ENCODE results near the gene HMGN3.
A peak's percentile ranks its signal among the peaks of the same experiment; 100 is the strongest.
"Not testable (repeated sequence)": the region's sequence is repeated elsewhere in the genome, so short reads cannot be mapped to it uniquely, and the experiment has no call there.

HMGN3 gene
- total RNA-seq, result 19.6 to 29.9 reads per million in 2 donors

GRCh38 chr6:79234150-79235022 is at the start of gene HMGN3:
TSS of gene HMGN3 (minus strand) at chr6:79234682.
- peak; percentile 73 to 98 (median 85) for DNase-seq

GRCh38 chr6:79280756-79281155 is 46.3 kb upstream of the HMGN3 start:
- no peak for DNase-seq

DNA sequence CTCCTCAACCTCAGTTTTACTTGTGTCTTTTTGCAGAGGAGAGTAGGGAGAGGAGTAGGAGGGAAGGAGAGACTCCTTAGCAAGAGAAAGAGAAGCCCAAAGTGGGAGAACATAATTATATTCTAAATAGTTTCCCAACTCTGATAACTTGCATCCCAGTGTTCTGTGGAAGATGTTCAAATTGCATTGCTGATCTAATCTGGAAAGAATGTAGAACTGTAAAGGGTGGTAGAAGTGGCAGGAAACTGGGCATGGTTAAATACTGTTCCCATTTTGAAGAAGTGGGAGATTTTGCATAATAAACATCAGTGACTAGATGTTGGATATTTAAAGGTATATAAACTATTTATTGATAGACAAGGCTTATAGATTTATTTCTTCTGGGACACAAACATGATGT is 42.6 kb upstream of the HMGN3 start:
- DNase-seq, result no peak

- DNase-seq, result no peak
Observed at GRCh38 chr6:79269877-79270276, 35.4 kb upstream of the HMGN3 start.

GRCh38 chr6:79267128-79267527 is 32.6 kb upstream of the HMGN3 start:
- DNase-seq, result no peak

DNA sequence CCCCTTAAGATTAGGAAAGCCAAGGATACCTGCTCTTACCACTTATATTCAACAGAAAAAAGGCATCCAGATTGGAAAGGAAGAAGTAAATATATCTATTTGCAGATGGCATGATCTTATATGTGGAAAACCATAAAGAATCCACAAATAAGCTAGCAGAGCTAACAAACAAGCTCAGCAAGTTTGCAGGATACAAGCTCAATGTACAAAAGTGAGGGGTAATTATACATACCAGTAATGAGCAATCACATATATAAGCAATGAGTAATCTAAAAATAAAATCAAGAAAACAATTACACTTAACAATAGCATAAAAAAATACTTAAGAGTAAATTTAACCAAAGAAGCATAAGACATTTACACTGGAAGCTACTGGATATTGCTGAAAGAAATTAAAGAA is 31.6 kb upstream of the HMGN3 start:
- DNase-seq, result no peak

GRCh38 chr6:79263359-79263758 is 28.9 kb upstream of the HMGN3 start:
- no peak for DNase-seq

GRCh38 chr6:79261666-79262065 is 27.2 kb upstream of the HMGN3 start:
- DNase-seq, result no peak

GRCh38 chr6:79260772-79261171 is 26.3 kb upstream of the HMGN3 start:
- DNase-seq, result no peak

DNA sequence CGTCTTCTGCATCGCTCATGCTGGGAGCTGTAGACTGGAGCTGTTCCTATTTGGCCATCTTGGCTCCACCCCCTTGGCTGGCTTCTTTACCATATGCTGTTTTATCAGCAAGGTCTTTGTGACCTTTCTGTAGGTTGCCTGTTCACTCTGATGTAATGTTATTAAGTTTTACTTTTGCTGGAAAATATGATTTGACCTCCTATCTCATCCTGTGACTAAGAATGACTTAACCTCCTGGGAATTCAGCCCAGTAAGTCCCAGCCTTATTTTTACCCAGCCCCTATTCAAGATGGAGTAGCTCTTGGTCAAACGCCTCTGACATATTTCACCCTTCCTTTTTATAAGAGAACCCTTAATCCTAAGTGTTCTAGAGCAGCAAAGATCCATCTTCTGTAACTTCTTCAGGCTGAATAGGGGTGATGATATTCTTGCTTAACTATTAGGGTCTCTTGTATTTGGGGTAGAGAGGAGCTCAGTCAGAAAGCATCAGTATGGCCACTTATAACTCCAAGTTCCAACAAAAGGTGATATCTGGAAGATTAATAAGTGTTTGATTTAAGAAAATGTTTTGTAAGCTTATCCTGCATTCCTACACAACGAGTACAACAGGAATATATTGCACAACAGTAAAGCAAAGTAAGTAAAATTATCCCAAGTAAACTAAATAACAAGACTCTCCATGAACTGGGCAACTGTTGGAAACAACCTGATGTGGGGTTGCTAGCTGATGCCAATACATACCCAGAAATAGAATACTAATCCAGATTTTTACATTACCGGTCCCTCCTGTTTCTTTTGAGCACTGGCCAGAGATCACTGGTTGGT is 23.1 kb upstream of the HMGN3 start:
- DNase-seq, result no peak

- not testable (repeated sequence) for DNase-seq
Observed at GRCh38 chr6:79256770-79257169, 22.3 kb upstream of the HMGN3 start.

DNA sequence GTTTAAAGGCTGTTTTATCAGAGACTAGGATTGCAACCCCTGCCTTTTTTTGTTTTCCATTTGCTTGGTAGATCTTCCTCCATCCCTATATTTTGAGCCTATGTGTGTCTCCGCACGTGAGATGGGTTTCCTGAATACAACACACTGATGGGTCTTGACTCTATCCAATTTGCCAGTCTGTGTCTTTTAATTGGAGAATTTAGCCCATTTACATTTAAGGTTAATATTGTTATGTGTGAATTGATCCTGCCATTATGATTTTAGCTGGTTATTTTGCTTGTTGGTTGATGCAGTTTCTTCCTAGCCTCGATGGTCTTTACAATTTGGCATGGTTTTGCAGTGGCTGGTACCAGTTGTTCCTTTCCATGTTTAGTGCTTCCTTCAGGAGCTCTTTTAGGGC is 20.6 kb upstream of the HMGN3 start:
- not testable (repeated sequence) for DNase-seq

- DNase-seq, result no peak
Observed at GRCh38 chr6:79250559-79250958, 16.1 kb upstream of the HMGN3 start.

- peak in 1 of 5 experiments; percentile 30 for DNase-seq
Observed at GRCh38 chr6:79250107-79250514, 15.6 kb upstream of the HMGN3 start.

GRCh38 chr6:79249136-79249535 is 14.7 kb upstream of the HMGN3 start:
- no peak for DNase-seq

GRCh38 chr6:79246891-79247290 is 12.4 kb upstream of the HMGN3 start:
- DNase-seq, result no peak

GRCh38 chr6:79241228-79241627 is 6.7 kb upstream of the HMGN3 start:
- no peak for DNase-seq

- no peak for DNase-seq
Observed at GRCh38 chr6:79240509-79240908, 6.0 kb upstream of the HMGN3 start.

GRCh38 chr6:79239536-79240168 is 5.2 kb upstream of the HMGN3 start:
- no peak for DNase-seq

GRCh38 chr6:79238919-79239318 is 4.4 kb upstream of the HMGN3 start:
- DNase-seq, result no peak

- no peak for DNase-seq
Observed at GRCh38 chr6:79236711-79237110, 2.2 kb upstream of the HMGN3 start.

- peak; percentile 37 to 87 (median 48) for DNase-seq
Observed at GRCh38 chr6:79233611-79234149, 802 bp downstream of the HMGN3 start.

Data from T-helper 2 cell (primary cell).